Loucy (cell line): ENCODE results near the gene ARHGAP15.

Experiments used
- H2AFZ ChIP-seq: fragments of 200-600 bp; sonication (generic); 2 replicates; pipeline ENCODE4 v1.6.0; 2016; ENCODE audit warnings: antibody characterized with exemption, mild to moderate bottlenecking, low read length, moderate library complexity
- H3F3A ChIP-seq: fragments of 200-600 bp; 2 replicates; pipeline ENCODE4 v1.6.0; 2016; ENCODE audit warnings: antibody characterized with exemption, low read depth, mild to moderate bottlenecking
- H3K27me3 ChIP-seq: fragments of 200-600 bp; sonication (generic); 2 replicates; pipeline ENCODE4 v1.6.1; 2014; ENCODE audit warnings: low read length, mild to moderate bottlenecking; ENCODE audit not compliant: insufficient read depth, poor library complexity, severe bottlenecking
- H3K36me3 ChIP-seq: fragments of 200-600 bp; sonication (generic); 2 replicates; pipeline ENCODE4 v1.6.1; 2016; ENCODE audit warnings: low read length; ENCODE audit not compliant: insufficient read depth
- H3K4me1 ChIP-seq: fragments of 200-600 bp; sonication (generic); 2 replicates; pipeline ENCODE4 v1.5.1; 2014; ENCODE audit warnings: low read length, mild to moderate bottlenecking; ENCODE audit not compliant: insufficient read depth, poor library complexity, severe bottlenecking
- H3K4me2 ChIP-seq: fragments of 200-600 bp; sonication (generic); 2 replicates; pipeline ENCODE4 v1.6.0; 2014; ENCODE audit warnings: antibody characterized with exemption, low read length, low read depth, mild to moderate bottlenecking; ENCODE audit not compliant: poor library complexity, severe bottlenecking
- H3K4me3 ChIP-seq: fragments of 200-600 bp; sonication (generic); 2 replicates; pipeline ENCODE4 v1.5.1; 2014; ENCODE audit warnings: low read length, mild to moderate bottlenecking, mixed read lengths; ENCODE audit not compliant: poor library complexity, severe bottlenecking
- H3K79me2 ChIP-seq: fragments of 200-600 bp; sonication (generic); 2 replicates; pipeline ENCODE4 v1.6.1; 2014; ENCODE audit warnings: low read length; ENCODE audit not compliant: insufficient read depth
- H3K9ac ChIP-seq: fragments of 200-600 bp; sonication (generic); 2 replicates; pipeline ENCODE4 v1.6.0; 2014; ENCODE audit warnings: mild to moderate bottlenecking, low read depth, low read length, moderate library complexity; ENCODE audit not compliant: poor library complexity, severe bottlenecking
- H3K9me2 ChIP-seq: fragments of 200-600 bp; sonication (generic); replicated peaks from 2 replicates; pipeline ENCODE4 v1.6.1; 2016; ENCODE audit warnings: low read depth, low read length, mixed read lengths
- H3K9me3 ChIP-seq: fragments of 200-600 bp; sonication (generic); 2 replicates; pipeline ENCODE4 v1.6.1; 2014; ENCODE audit warnings: mild to moderate bottlenecking, antibody characterized with exemption, low read length, low read depth; ENCODE audit not compliant: insufficient read depth
- H4K20me1 ChIP-seq: fragments of 200-600 bp; sonication (generic); 2 replicates; pipeline ENCODE4 v1.6.0; 2014; ENCODE audit warnings: antibody characterized with exemption, low read length, mild to moderate bottlenecking; ENCODE audit not compliant: insufficient read depth, poor library complexity, severe bottlenecking
- EZH2phosphoT487 ChIP-seq: fragments of 200-600 bp; IDR thresholded peaks from 2 replicates; pipeline ENCODE4 v1.6.1; 2018; ENCODE audit warnings: antibody characterized with exemption, mild to moderate bottlenecking, moderate library complexity, borderline replicate concordance
- TF ChIP-seq, protein P1 (sequence below): fragments of 200-600 bp; sonication (generic); conservative IDR thresholded peaks from 2 replicates; pipeline ENCODE4 v1.5.1; 2014; ENCODE audit warnings: mild to moderate bottlenecking, antibody characterized with exemption, low read length

The ARHGAP15 gene

DNA sequence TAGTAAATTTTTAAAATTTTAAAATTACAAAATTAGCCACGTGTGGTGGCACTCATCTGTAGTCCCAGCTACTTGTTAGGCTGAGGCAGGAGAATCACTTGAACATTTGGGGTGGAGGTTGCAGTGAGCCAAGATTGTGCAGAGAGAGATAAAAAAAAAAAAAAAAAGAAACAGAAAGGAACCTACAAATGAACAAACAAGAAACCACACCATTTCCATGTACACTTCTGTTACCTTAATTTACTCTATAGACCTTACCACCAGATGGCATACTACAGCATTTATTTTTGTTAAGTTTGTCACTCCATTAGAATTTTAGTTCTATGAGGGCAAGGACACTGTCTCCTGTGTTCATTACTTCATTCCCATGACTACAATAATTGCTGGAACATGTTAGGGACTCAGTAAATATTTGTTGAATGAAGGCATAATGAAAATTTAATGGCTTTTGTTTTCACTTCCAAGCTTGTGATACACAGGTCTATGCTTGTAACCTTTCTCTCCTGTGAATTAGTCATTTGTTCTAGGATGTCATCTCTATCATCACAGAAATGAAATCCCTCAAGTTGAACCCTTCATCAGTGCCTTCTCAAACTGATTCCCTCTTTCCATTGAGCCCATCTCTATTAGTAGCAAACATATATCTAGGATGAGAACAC is 76.0 kb downstream of the ARHGAP15 start:
- no peak overlapping the region for H3K4me2 ChIP-seq
- peaks cover 11% of the 10 kb centered on the region for H3K4me1 ChIP-seq
- H3K27me3 ChIP-seq = no peaks in the 10 kb centered on the region
- no peak for TF ChIP-seq EZH2phosphoT487
- TF ChIP-seq, protein P1, sequence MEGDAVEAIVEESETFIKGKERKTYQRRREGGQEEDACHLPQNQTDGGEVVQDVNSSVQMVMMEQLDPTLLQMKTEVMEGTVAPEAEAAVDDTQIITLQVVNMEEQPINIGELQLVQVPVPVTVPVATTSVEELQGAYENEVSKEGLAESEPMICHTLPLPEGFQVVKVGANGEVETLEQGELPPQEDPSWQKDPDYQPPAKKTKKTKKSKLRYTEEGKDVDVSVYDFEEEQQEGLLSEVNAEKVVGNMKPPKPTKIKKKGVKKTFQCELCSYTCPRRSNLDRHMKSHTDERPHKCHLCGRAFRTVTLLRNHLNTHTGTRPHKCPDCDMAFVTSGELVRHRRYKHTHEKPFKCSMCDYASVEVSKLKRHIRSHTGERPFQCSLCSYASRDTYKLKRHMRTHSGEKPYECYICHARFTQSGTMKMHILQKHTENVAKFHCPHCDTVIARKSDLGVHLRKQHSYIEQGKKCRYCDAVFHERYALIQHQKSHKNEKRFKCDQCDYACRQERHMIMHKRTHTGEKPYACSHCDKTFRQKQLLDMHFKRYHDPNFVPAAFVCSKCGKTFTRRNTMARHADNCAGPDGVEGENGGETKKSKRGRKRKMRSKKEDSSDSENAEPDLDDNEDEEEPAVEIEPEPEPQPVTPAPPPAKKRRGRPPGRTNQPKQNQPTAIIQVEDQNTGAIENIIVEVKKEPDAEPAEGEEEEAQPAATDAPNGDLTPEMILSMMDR = peak; percentile 66
- H4K20me1 ChIP-seq = peaks cover 17% of the 10 kb centered on the region
- H3K9me3 ChIP-seq = no peaks in the 10 kb centered on the region
- no peak overlapping the region for H3K9ac ChIP-seq
- H3K4me3 ChIP-seq = no peak overlapping the region
- H2AFZ ChIP-seq = no peak overlapping the region
- H3K79me2 ChIP-seq = peaks cover 49% of the 10 kb centered on the region
- H3K9me2 ChIP-seq = no peaks in the 10 kb centered on the region
- H3F3A ChIP-seq = no peaks in the 10 kb centered on the region
- peaks cover 71% of the 10 kb centered on the region for H3K36me3 ChIP-seq

DNA sequence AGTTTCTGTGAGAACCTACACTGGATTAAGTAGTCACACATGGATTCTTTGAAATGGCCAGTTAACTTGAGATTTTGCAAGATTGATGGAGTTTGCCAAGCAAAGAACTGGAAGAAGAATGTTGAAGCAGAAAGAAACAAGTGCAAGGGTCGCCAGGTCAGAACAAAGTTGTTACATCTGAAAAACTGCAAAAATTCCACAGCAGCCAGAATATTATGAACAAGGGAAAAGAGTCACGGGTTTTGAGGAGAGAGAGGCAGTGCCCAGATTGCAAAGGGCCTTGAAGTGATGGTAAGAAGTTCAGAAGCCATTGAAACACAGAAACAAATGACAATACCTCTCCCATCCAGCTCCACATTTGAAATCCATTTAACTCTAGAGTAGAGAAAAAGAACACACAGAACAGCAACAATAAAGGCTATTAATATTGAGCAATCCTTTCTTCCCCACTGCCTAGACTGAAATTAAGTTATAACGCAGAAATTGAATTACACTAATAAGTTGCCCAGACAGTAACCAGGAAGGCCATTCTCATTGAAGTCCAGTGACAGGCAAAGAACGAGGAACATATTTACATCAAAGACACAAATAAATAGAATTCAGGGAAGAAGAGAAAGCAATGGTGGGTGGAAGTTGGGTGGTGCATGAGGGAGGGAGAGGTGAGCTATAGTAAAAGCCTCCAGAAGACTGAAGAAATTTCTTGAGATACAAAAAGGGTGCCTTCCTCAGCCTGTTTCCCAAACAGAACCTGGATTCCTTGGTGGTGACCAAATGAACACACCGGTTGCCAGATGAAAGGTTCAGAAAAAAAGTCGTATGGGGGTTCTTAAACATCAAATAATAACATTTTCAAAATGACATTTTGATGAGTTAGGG is 80.6 kb downstream of the ARHGAP15 start:
- TF ChIP-seq, protein P1 = no peak
- no peak for TF ChIP-seq EZH2phosphoT487
- H3K9me3 ChIP-seq = no peaks in the 10 kb centered on the region
- no peaks in the 10 kb centered on the region for H3K27me3 ChIP-seq
- H3K36me3 ChIP-seq = peaks cover 66% of the 10 kb centered on the region
- no peak overlapping the region for H3K9ac ChIP-seq
- peaks cover 71% of the 10 kb centered on the region for H3K79me2 ChIP-seq
- H2AFZ ChIP-seq = no peak overlapping the region
- H3K4me3 ChIP-seq = no peak overlapping the region
- H3K9me2 ChIP-seq = no peaks in the 10 kb centered on the region
- H3F3A ChIP-seq = no peaks in the 10 kb centered on the region
- H4K20me1 ChIP-seq = peaks cover 15% of the 10 kb centered on the region
- no peak overlapping the region for H3K4me2 ChIP-seq
- H3K4me1 ChIP-seq = peaks cover 11% of the 10 kb centered on the region

GRCh38 chr2:143210446-143210819 is 81.2 kb downstream of the ARHGAP15 start:
- H3K79me2 ChIP-seq = peaks cover 74% of the 10 kb centered on the region
- no peak overlapping the region for H3K9ac ChIP-seq
- no peak for TF ChIP-seq EZH2phosphoT487
- TF ChIP-seq, protein P1 = no peak
- no peaks in the 10 kb centered on the region for H3K27me3 ChIP-seq
- H3K4me1 ChIP-seq = peaks cover 11% of the 10 kb centered on the region
- H3K9me2 ChIP-seq = no peaks in the 10 kb centered on the region
- no peaks in the 10 kb centered on the region for H3F3A ChIP-seq
- no peak overlapping the region for H3K4me2 ChIP-seq
- H2AFZ ChIP-seq = no peak overlapping the region
- no peaks in the 10 kb centered on the region for H3K9me3 ChIP-seq
- peaks cover 13% of the 10 kb centered on the region for H4K20me1 ChIP-seq
- no peak overlapping the region for H3K4me3 ChIP-seq
- peaks cover 70% of the 10 kb centered on the region for H3K36me3 ChIP-seq
